ACC112 (cell line): Measurements from ENCODE around the gene MPV17.
"Not testable (repeated sequence)": the region's sequence is repeated elsewhere in the genome, so short reads cannot be mapped to it uniquely, and the experiment has no call there.

Experiments
- H2AFZ ChIP-seq: fragments of 200-600 bp; sonication (generic); one replicate; pipeline ENCODE4 v1.6.0; 2017; ENCODE audit warnings: antibody characterized with exemption, low read length; ENCODE audit not compliant: unreplicated experiment
- H3K27ac ChIP-seq: fragments of 200-600 bp; sonication (generic); 2 replicates; pipeline ENCODE4 v1.5.1; 2014; ENCODE audit warnings: low read depth, mild to moderate bottlenecking, antibody characterized with exemption, low read length, moderate library complexity
- H3K27me3 ChIP-seq: fragments of 200-600 bp; sonication (generic); 2 replicates; pipeline ENCODE4 v1.6.1; 2014; ENCODE audit warnings: mild to moderate bottlenecking, antibody characterized with exemption, low read length, moderate library complexity, mixed read lengths; ENCODE audit not compliant: insufficient read depth
- H3K36me3 ChIP-seq: fragments of 200-600 bp; sonication (generic); 2 replicates; pipeline ENCODE4 v1.6.1; 2016; ENCODE audit warnings: mild to moderate bottlenecking, antibody characterized with exemption, low read length, moderate library complexity, mixed read lengths; ENCODE audit not compliant: insufficient read depth
- H3K4me1 ChIP-seq: fragments of 200-600 bp; sonication (generic); one replicate; pipeline ENCODE4 v1.6.1; 2016; ENCODE audit warnings: low read length, mixed read lengths; ENCODE audit not compliant: insufficient read depth, unreplicated experiment, control insufficient read depth
- H3K4me3 ChIP-seq: fragments of 200-600 bp; sonication (generic); 2 replicates; pipeline ENCODE4 v1.5.1; 2014; ENCODE audit warnings: mild to moderate bottlenecking, low read depth, low read length
- H3K79me2 ChIP-seq: fragments of 200-600 bp; sonication (generic); one replicate; pipeline ENCODE4 v1.6.0; 2016; ENCODE audit warnings: low read length; ENCODE audit not compliant: control insufficient read depth, unreplicated experiment, insufficient read depth

The MPV17 gene

DNA sequence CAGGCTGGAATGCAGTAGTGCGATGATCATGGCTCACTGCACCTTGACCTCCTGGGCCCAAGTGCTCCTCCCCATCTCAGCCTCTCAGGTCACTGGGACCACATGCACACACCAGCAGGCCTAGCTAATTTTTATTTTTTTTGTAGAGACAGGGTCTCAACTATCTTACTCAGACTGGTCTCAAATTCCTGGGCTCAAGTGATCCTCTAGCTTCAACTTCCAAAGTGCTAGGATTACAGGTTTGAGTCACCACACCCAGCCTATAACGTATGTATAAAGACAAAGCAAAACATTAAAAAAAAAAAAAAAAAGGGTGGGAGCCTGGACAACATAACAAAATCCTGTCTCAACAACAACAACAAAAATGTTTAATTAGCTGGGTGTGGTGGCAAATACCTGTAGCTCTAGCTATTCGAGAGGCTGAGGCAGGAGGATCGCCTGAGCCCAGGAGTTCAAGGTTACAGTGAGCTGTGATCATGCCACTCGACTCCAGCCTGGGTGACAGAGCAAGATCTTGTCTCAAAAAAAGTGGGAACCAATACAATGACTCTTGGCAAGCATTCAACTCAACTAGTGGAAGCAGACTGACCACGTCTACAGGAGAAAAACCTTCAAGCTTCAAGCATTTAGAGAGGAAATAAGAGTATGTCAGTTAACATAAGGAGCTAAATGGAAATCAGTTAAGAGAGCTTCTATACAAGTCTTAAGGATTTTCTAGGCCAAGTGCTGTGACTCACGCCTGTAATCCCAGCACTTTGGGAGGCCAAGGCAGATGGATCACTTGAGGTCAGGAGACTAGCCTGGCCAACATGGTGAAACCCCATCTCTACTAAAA, 31.1 kb upstream of the MPV17 start:
- H3K36me3 ChIP-seq, result no peaks in the 10 kb centered on the region
- H3K27me3 ChIP-seq, result no peaks in the 10 kb centered on the region
- H3K4me1 ChIP-seq, result peaks cover 20% of the 10 kb centered on the region
- peak overlapping the region; percentile 57 for H3K27ac ChIP-seq
- H3K79me2 ChIP-seq, result peaks cover 66% of the 10 kb centered on the region
- peak overlapping the region; percentile 7; the same call in 1 of the 2 replicates for H3K4me3 ChIP-seq
- H2AFZ ChIP-seq, result no peak overlapping the region

- not testable (repeated sequence) for H2AFZ ChIP-seq, H3K36me3 ChIP-seq, H3K27ac ChIP-seq, H3K4me3 ChIP-seq, H3K27me3 ChIP-seq
- peaks cover 19% of the 10 kb centered on the region for H3K4me1 ChIP-seq
- H3K79me2 ChIP-seq, result peaks cover 65% of the 10 kb centered on the region
These were observed 30.5 kb upstream of the MPV17 start for GRCh38 chr2:27353386-27353761.

GRCh38 chr2:27351802-27352598, 29.1 kb upstream of the MPV17 start:
- no peak overlapping the region for H2AFZ ChIP-seq

DNA sequence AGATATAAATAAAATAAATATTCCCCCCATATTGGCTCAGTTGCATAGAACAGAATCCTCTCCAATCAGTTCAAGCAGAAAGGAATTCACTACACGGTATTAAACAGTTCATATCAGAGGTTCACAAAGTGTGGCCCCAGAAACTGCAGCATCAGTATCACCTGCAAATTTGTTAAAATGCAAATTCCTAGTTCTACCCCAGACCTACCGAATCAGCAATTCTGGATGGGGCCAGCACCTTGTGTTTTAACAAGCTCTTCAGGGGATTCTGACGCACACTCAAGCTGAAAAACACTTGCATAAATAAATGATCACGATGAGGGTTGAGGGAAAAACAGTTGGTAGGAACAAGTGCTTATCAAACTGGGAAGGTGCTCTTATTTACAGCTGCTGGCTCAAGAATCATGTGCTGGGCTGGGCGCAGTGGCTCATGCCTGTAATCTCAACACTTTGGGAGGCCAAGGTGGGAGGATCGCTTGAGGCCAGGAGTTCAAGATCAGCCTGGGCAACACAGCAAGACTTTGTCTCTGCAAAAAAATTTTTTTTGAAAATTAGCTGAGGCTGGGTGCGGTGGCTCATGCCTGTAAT, 27.3 kb upstream of the MPV17 start:
- Histone ChIP-seq H3K79me2 (peaks cover 61% of the 10 kb centered on the region), H3K27ac (no peak overlapping the region), H3K4me1 (peaks cover 17% of the 10 kb centered on the region), H2AFZ (no peak overlapping the region), H3K27me3 (no peaks in the 10 kb centered on the region), H3K36me3 (no peaks in the 10 kb centered on the region), H3K4me3 (no peak overlapping the region)

More at GRCh38 chr2:27351802-27352598, 29.1 kb upstream of the MPV17 start:
- H3K27ac ChIP-seq, result no peak overlapping the region
- no peaks in the 10 kb centered on the region for H3K27me3 ChIP-seq
- no peak overlapping the region for H3K4me3 ChIP-seq
- no peaks in the 10 kb centered on the region for H3K36me3 ChIP-seq
- H3K4me1 ChIP-seq, result peaks cover 19% of the 10 kb centered on the region
- peaks cover 65% of the 10 kb centered on the region for H3K79me2 ChIP-seq

- peaks cover 4% of the 10 kb centered on the region for H3K4me1 ChIP-seq
- H2AFZ ChIP-seq, result no peak overlapping the region
- no peak overlapping the region for H3K4me3 ChIP-seq
- no peaks in the 10 kb centered on the region for H3K36me3 ChIP-seq
- peaks cover 49% of the 10 kb centered on the region for H3K79me2 ChIP-seq
- no peaks in the 10 kb centered on the region for H3K27me3 ChIP-seq
- H3K27ac ChIP-seq, result no peak overlapping the region
These were observed 24.7 kb upstream of the MPV17 start for GRCh38 chr2:27347641-27348040.

DNA sequence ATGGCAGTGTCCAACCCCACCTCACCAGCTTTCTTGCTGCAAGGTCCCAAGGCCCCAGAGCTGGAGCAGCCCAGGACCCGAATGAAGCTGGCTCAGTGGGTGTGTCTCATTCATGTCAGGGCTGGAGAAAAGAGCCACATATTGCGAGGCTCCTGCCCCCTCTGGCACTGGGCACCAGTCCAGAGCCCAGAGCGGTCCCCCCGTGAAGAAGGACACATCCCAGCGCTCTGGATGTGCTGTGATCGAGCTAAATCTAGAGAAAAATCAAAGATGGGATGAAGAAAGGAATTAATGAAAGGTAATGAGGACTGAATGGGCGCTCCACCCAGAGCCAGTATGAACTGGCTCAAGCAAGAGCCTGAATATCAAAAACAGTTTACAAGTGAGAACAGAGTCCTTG, 13.3 kb upstream of the MPV17 start:
- Histone ChIP-seq H3K27me3 (no peaks in the 10 kb centered on the region), H3K79me2 (no peaks in the 10 kb centered on the region), H3K36me3 (peaks cover 16% of the 10 kb centered on the region; the same call in 1 of the 2 replicates)

DNA sequence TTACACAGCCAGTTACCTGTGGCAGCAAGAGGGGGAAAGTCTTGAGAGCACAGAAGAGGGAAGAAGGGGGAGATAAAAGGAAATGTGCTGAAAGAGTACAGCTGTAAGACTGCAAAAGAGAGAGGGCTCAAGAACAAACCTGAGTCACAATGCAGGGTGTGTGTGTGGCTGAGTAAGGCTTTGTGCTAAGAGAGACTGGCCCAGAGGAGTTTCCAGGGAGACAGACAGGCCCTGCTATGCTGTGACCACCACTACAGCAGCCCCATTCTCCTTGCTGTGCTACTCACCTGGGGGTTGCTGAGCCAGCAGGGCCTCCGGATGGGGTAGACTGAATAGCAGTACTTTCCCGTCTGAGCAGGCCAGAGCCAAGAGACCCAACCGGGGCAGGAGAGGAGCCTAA, 12.4 kb upstream of the MPV17 start:
- peaks cover 13% of the 10 kb centered on the region; the same call in 1 of the 2 replicates for H3K36me3 ChIP-seq

More for the DNA sequence above, 13.3 kb upstream of the MPV17 start:
- Histone ChIP-seq H3K4me1 (no peaks in the 10 kb centered on the region), H3K27ac (no peak overlapping the region), H3K4me3 (no peak overlapping the region), H2AFZ (no peak overlapping the region)

GRCh38 chr2:27324720-27325119, 1.8 kb upstream of the MPV17 start:
- no peak overlapping the region for H3K4me3 ChIP-seq
- H3K4me1 ChIP-seq, result peaks cover 18% of the 10 kb centered on the region
- H3K27ac ChIP-seq, result no peak overlapping the region
- peaks cover 5% of the 10 kb centered on the region; the same call in 1 of the 2 replicates for H3K36me3 ChIP-seq
- peaks cover 15% of the 10 kb centered on the region for H3K79me2 ChIP-seq
- no peak overlapping the region for H2AFZ ChIP-seq
- no peaks in the 10 kb centered on the region for H3K27me3 ChIP-seq

More for the DNA sequence above, 12.4 kb upstream of the MPV17 start:
- Histone ChIP-seq H3K79me2 (no peaks in the 10 kb centered on the region), H3K4me1 (no peaks in the 10 kb centered on the region), H2AFZ (no peak overlapping the region), H3K27me3 (no peaks in the 10 kb centered on the region), H3K27ac (no peak overlapping the region), H3K4me3 (no peak overlapping the region)

- Histone ChIP-seq H3K36me3 (no peaks in the 10 kb centered on the region), H3K4me3 (peak overlapping the region; percentile 99), H3K79me2 (peaks cover 22% of the 10 kb centered on the region), H3K27ac (peak overlapping the region; percentile 95), H3K4me1 (peaks cover 18% of the 10 kb centered on the region), H2AFZ (peak overlapping the region; percentile 94), H3K27me3 (no peaks in the 10 kb centered on the region)
These were observed 844 bp upstream of the MPV17 start for GRCh38 chr2:27323596-27324285.

DNA sequence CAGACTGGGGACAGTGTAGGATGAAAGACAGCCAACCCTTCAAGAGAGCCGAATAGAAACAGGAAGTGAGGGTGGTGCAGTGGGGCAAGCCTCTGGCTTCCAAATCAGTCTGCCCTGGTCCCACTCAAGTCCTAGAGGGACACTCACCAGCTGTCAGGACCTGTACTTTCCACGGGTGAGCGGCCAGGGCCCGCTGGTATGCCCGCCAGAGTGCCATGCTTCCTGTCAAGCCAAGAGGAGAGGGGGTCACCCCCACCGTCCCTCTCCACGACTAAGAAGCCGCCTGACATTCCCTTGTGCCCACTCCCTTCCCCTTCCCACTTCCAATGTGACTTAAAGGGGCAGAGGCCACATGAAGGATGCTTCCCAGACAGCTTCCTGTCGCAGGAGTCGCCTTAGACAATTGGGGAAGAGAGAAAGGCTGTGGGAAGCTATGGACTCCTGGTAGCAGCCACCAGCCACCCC, 564 bp downstream of the MPV17 start:
- peak overlapping the region; percentile 95 for H3K27ac ChIP-seq
- H3K4me1 ChIP-seq, result peaks cover 18% of the 10 kb centered on the region
- peak overlapping the region; percentile 83 for H2AFZ ChIP-seq
- peak overlapping the region; percentile 99 for H3K4me3 ChIP-seq
- H3K27me3 ChIP-seq, result no peaks in the 10 kb centered on the region
- H3K79me2 ChIP-seq, result peaks cover 22% of the 10 kb centered on the region
- H3K36me3 ChIP-seq, result no peaks in the 10 kb centered on the region
